Kidney epithelial cell (primary cell): Measurements from ENCODE around the gene LSM4. TPM values are rescaled to one million over a fixed set of nuclear protein-coding genes. Genes with fewer than 3 reads are reported as not detected.
"Not testable (repeated sequence)": the region's sequence is repeated elsewhere in the genome, so short reads cannot be mapped to it uniquely, and the experiment has no call there.

Experiments used
- DNase-seq: peaks from one replicate; pipeline ENCODE4 v3.0.0-alpha.2; 2010; ENCODE audit warnings: low read depth
- H3K27me3 ChIP-seq: 2 replicates; pipeline ENCODE4 v1.6.0; 2011; ENCODE audit warnings: low read length; ENCODE audit not compliant: control insufficient read depth, insufficient read depth
- H3K36me3 ChIP-seq: 2 replicates; pipeline ENCODE4 v1.5.1; 2011; ENCODE audit warnings: low read length; ENCODE audit not compliant: control insufficient read depth, insufficient read depth
- H3K4me3 ChIP-seq: 2 replicates; pipeline ENCODE4 v1.5.1; 2011; ENCODE audit warnings: low read depth, mild to moderate bottlenecking, control low read depth, low read length
- CTCF ChIP-seq: IDR thresholded peaks from 2 replicates; pipeline ENCODE4 v1.5.1; 2011; ENCODE audit warnings: mild to moderate bottlenecking, moderate library complexity, low read length, control low read depth, inconsistent platforms; ENCODE audit not compliant: insufficient read depth, poor library complexity, severe bottlenecking
- total RNA-seq: library from RNA; depleted of rRNA; stranded (reverse); fragments of >200 nt; gene quantifications from 2 replicates; pipeline ENCODE4 v1.2.3, GENCODE V29; 2015

LSM4 gene
- total RNA-seq, 1 donor from 2014 or later = 367 TPM

- Histone ChIP-seq H3K27me3 (no peaks in the 10 kb centered on the region), H3K4me3 (no peak overlapping the region), H3K36me3 (no peaks in the 10 kb centered on the region)
- DNase-seq = no peak
- no peak for TF ChIP-seq CTCF
These were observed 27.6 kb upstream of the LSM4 start for GRCh38 chr19:18350490-18350889.

GRCh38 chr19:18349524-18350128 is 26.8 kb upstream of the LSM4 start:
- DNase-seq = no peak
- Histone ChIP-seq H3K36me3 (no peaks in the 10 kb centered on the region), H3K4me3 (no peak overlapping the region), H3K27me3 (no peaks in the 10 kb centered on the region)
- TF ChIP-seq CTCF = peak; percentile 93

- not testable (repeated sequence) for DNase-seq, H3K36me3 ChIP-seq, H3K27me3 ChIP-seq, H3K4me3 ChIP-seq
These were observed 26.0 kb upstream of the LSM4 start for GRCh38 chr19:18348818-18349339.

GRCh38 chr19:18348171-18348570 is 25.3 kb upstream of the LSM4 start:
- no peak for TF ChIP-seq CTCF
- DNase-seq = no peak
- H3K27me3 ChIP-seq = no peaks in the 10 kb centered on the region
- H3K4me3 ChIP-seq = no peak overlapping the region
- H3K36me3 ChIP-seq = no peaks in the 10 kb centered on the region

- no peak for TF ChIP-seq CTCF
- no peak for DNase-seq
- Histone ChIP-seq H3K36me3 (no peaks in the 10 kb centered on the region), H3K27me3 (no peaks in the 10 kb centered on the region), H3K4me3 (no peak overlapping the region)
These were observed 23.2 kb upstream of the LSM4 start for GRCh38 chr19:18346091-18346490.

GRCh38 chr19:18345296-18345695 is 22.4 kb upstream of the LSM4 start:
- Histone ChIP-seq H3K4me3 (no peak overlapping the region), H3K36me3 (no peaks in the 10 kb centered on the region), H3K27me3 (no peaks in the 10 kb centered on the region)
- no peak for TF ChIP-seq CTCF
- no peak for DNase-seq
